ENCODE measurements around the gene IGF2BP2. TPM values are rescaled to one million over a fixed set of nuclear protein-coding genes. Genes with fewer than 3 reads are reported as not detected.

IGF2BP2 gene
- total RNA-seq, 2 donors from 2014 or later, result 2.6 to 2.7 TPM

DNA sequence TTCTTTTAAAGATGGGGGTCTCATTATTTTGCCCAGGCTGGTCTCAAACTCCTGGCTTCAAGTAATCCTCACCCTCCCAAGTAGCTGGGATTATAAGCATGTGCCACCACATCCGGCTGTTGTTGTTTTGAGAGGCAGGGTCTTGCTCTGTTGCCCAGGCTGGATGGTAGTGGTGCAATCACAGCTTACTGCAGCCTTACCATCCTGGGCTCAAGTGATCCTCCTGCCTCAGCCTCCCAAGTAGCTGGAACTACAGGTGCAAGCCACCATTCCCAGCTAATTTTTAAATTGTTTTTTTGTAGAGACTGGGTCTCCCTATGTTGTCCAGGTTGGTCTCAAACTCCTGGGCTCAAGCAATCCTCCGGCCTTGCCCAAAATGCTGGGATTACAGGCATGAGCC, 133.2 kb downstream of the IGF2BP2 start:
- DNase-seq (ENCODE audit: low spot score) (no peak), ATAC-seq (ENCODE audit: insufficient number of reproducible peaks, low FRiP score, low read depth) (no peak)
- no peaks in the 10 kb centered on the region for H3K27me3 ChIP-seq (replicated peaks; ENCODE audit: insufficient read depth)
- H3K4me3 ChIP-seq, result no peak overlapping the region
- H3K27ac ChIP-seq, result no peak overlapping the region
- TF ChIP-seq, protein P1, sequence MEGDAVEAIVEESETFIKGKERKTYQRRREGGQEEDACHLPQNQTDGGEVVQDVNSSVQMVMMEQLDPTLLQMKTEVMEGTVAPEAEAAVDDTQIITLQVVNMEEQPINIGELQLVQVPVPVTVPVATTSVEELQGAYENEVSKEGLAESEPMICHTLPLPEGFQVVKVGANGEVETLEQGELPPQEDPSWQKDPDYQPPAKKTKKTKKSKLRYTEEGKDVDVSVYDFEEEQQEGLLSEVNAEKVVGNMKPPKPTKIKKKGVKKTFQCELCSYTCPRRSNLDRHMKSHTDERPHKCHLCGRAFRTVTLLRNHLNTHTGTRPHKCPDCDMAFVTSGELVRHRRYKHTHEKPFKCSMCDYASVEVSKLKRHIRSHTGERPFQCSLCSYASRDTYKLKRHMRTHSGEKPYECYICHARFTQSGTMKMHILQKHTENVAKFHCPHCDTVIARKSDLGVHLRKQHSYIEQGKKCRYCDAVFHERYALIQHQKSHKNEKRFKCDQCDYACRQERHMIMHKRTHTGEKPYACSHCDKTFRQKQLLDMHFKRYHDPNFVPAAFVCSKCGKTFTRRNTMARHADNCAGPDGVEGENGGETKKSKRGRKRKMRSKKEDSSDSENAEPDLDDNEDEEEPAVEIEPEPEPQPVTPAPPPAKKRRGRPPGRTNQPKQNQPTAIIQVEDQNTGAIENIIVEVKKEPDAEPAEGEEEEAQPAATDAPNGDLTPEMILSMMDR (IDR thresholded peaks at IDR 0.05), result no peak
- no peaks in the 10 kb centered on the region for H3K4me1 ChIP-seq (ENCODE audit: control insufficient read depth in 1 of 2, low read depth in 2 of 2)
- H3K36me3 ChIP-seq, result no peaks in the 10 kb centered on the region
- H3K9me3 ChIP-seq, result no peaks in the 10 kb centered on the region

DNA sequence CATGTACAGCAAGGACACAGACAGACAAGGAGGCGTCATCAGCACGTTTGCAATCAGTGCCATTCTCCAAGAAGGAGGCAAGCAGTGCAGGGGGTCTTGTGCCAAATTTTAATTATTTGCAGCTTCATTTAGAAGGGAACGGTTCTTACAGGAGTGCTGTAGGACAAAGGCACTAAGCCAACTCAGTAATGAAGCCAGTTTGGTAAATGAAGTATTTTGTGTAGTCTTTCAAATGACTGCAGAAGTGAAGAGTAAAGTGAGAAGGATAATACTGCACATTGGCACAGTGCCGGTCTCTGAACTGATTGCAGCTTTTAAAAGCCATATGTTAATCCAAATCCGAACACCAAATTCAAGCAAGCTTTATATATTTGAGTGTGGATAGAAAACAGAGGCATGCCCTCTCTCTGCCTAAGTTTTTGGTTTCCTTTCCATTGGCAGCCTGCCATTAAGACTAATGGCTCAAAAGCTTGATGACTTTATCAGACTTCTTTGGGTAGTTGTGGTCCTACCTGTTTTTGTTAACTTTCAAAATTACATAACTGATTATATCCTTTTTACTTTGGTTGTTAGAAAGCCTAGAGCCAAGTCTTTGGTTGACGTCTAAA, 137.5 kb downstream of the IGF2BP2 start:
- TF ChIP-seq, protein P1 (IDR thresholded peaks at IDR 0.05), result no peak
- Histone ChIP-seq H3K27ac (no peak overlapping the region), H3K4me3 (no peak overlapping the region), H3K36me3 (no peaks in the 10 kb centered on the region), H3K4me1 (ENCODE audit: control insufficient read depth in 1 of 2, low read depth in 2 of 2) (no peaks in the 10 kb centered on the region), H3K9me3 (no peaks in the 10 kb centered on the region), H3K27me3 (replicated peaks; ENCODE audit: insufficient read depth) (no peaks in the 10 kb centered on the region)
- DNase-seq (ENCODE audit: low spot score), result no peak
- no peak for ATAC-seq (ENCODE audit: insufficient number of reproducible peaks, low FRiP score, low read depth)

DNA sequence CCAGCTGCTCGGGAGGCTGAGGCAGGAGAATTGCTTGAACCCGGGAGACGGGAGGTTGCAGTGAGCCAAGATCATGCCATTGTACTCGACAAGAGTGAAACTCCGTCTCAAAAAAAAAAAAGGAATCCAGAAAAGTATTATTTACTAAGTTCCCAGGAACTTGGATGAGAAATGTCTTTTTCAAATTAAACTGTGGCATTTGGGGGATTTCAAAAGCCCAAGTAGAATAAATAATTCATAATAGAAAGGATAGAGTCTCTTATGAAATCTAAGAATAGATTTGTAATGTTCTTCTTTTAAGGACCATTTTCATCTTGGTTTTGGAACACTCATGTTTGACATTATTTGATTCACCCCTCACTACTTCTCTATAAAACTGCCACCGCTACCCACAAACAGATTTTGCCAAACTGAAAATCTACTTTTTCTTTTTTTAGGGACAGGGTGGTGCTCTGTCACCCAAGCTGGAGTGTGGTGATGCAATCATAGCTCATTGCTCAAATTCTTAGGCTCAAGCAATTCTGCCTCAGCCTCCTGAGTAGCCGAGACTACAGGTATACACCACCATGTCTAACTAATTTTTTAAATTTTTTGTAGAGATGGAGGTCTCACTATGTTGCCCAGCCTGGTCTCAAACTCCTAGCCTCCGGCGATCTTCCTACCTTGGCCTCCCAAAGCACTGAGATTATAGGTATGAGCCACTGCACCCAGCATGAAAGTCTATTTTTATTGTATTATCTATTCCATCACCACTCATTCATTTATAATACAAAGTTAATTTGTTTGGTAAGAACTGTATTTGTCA, 139.4 kb downstream of the IGF2BP2 start:
- TF ChIP-seq, protein P1 (IDR thresholded peaks at IDR 0.05), result no peak
- H3K4me3 ChIP-seq, result no peak overlapping the region
- no peak for DNase-seq (ENCODE audit: low spot score)
- no peaks in the 10 kb centered on the region for H3K9me3 ChIP-seq
- no peak for ATAC-seq (ENCODE audit: insufficient number of reproducible peaks, low FRiP score, low read depth)
- no peaks in the 10 kb centered on the region for H3K4me1 ChIP-seq (ENCODE audit: control insufficient read depth in 1 of 2, low read depth in 2 of 2)
- no peak overlapping the region for H3K27ac ChIP-seq
- H3K27me3 ChIP-seq (replicated peaks; ENCODE audit: insufficient read depth), result no peaks in the 10 kb centered on the region
- H3K36me3 ChIP-seq, result no peaks in the 10 kb centered on the region

DNA sequence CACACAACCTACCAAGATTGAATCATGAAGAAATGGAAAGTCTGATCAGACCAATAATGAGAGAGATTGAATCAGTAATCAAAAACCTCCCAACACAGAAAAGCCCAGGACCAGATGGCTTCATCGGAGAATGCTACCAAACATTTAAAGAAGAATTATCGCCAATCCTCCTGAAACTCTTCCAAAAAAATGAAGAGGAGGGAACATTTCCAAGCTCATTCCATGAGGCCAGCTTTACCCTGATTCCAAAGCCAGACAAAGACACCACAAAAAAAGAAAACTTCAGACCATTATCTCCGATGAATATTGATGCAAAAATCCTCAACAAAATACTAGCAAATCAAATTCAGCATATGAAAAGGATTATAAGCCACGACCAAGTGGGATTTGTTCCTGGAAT, 144.6 kb downstream of the IGF2BP2 start:
- DNase-seq (ENCODE audit: low spot score) (no peak), ATAC-seq (ENCODE audit: insufficient number of reproducible peaks, low FRiP score, low read depth) (no peak)
- H3K36me3 ChIP-seq, result no peaks in the 10 kb centered on the region
- no peaks in the 10 kb centered on the region for H3K27me3 ChIP-seq (replicated peaks; ENCODE audit: insufficient read depth)
- H3K4me1 ChIP-seq (ENCODE audit: control insufficient read depth in 1 of 2, low read depth in 2 of 2), result no peaks in the 10 kb centered on the region
- no peak overlapping the region for H3K4me3 ChIP-seq
- H3K9me3 ChIP-seq, result peaks cover 8% of the 10 kb centered on the region
- TF ChIP-seq, protein P1 (IDR thresholded peaks at IDR 0.05), result no peak
- no peak overlapping the region for H3K27ac ChIP-seq

DNA sequence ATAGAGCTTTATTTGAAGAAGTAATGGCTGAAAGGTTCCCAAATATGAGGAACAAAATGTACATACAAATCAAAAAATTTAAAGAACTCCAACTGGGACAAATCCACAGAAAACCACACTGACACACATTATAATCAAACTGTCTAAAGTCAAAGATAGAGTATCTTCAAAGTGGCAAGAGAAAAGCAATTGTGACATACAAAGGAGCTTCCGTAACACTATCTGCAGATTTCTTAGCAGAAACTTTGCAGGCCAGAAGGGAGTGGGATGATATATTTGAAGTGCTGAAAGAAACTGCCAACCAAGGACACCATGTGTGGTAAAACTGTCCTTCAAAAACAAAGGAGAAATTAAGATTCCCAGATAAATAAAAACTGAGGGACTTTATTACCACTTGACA, 146.8 kb downstream of the IGF2BP2 start:
- H3K9me3 ChIP-seq, result peaks cover 8% of the 10 kb centered on the region
- TF ChIP-seq, protein P1 (IDR thresholded peaks at IDR 0.05), result no peak
- no peaks in the 10 kb centered on the region for H3K27me3 ChIP-seq (replicated peaks; ENCODE audit: insufficient read depth)
- no peak overlapping the region for H3K27ac ChIP-seq
- no peak overlapping the region for H3K4me3 ChIP-seq
- no peak for DNase-seq (ENCODE audit: low spot score)
- no peaks in the 10 kb centered on the region for H3K36me3 ChIP-seq
- H3K4me1 ChIP-seq (ENCODE audit: control insufficient read depth in 1 of 2, low read depth in 2 of 2), result no peaks in the 10 kb centered on the region
- ATAC-seq (ENCODE audit: insufficient number of reproducible peaks, low FRiP score, low read depth), result no peak

Measured in thoracic aorta (tissue), 2 donors.